GM19438 (cell line): Measurements from ENCODE around the gene CEP89.
"Not testable (repeated sequence)": the region's sequence is repeated elsewhere in the genome, so short reads cannot be mapped to it uniquely, and the experiment has no call there.

Source experiments
- ATAC-seq: cut with Tn5 transposase; IDR thresholded peaks from one replicate; pipeline ENCODE4 v1.9.1; 2021; ENCODE audit warnings: low read depth; ENCODE audit not compliant: unreplicated experiment

Gene CEP89

DNA sequence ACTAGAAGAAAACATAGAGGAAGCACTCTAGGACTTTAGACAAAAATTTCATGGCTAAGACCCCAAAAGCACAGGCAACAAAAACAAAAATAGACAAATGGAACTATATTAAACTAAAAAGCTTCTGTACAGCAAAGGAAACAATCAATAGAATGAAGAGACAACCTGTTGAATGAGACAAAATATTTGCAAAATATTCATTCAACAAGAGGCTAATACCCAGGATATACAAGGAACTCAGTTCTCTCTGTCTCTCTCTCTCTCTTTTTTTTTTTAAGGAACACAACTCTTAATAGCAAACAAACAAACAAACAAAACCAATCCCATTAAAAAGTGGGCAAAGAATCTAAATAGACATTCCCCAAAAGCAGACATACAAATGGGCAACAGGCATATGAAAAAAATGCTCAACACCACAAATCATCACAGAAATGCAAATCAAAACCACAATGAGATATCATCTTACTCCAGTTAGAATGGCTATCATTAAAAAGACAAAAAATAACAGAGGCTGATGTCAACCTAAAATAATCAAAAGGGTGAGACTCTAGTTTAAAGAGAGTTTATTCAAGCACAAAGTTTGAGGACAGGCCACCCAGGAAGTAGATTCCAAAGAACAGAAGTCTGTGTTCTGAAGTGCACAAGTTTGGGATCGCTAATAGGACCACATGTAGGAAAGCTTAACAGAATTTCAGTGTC lies 75.1 kb downstream of the CEP89 start:
- ATAC-seq: no peak

DNA sequence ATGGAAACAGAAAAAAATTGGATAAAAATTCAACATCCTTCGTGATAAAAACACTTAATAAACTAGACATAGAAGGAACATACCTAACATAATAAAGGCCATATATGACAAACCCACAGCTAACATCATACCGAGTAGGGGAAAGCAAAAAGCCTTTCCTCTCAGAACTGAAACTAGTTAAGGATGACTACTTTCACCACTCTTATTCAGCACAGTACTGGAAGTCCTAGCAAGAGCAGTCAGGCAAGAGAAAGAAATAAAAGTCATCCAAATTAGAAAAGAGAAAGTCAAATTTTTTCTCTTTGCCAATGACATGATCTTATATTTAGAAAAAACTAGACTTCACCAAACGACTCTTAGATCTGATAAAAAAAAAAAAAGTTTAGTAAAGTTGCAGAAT lies 76.4 kb downstream of the CEP89 start:
- no peak for ATAC-seq

DNA sequence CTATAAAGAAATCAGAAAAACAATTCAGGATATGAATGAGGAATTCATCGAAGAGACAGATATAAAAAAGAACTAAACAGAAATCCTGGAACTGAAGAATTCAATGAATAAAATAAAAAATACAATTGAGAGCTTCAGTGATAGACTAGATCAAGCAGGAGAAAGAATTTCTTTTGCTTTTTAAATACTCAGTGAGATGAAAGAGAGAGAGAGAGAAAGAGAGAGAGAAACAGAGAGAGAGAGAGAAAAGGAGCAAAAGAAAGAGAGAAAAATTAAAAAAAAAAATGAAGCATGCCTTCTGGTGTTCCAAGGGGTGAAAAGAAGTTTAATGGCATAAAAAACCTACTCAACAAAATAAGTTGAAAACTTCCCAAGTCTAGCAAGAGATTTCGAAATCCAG lies 80.1 kb downstream of the CEP89 start:
- no peak for ATAC-seq

DNA sequence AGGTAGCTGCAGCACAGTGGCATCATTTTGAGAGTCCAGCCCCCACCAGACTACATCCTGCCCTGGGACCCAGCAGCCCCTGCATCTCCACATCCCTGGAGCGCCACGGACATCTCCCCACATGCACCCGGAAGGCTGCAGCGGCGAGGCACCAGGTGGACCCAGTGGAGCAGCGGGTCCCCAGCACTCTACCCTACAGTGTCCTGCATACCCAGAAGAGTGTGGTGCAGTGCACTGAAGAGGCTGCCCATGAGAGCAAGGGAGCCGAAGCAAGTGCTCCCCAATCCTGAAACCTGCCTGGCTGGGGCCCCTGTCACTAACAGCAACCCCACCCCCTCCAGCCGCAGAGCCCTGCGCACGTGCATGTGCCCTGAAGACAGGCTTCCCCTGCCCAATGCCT lies 80.9 kb downstream of the CEP89 start:
- ATAC-seq: no peak

DNA sequence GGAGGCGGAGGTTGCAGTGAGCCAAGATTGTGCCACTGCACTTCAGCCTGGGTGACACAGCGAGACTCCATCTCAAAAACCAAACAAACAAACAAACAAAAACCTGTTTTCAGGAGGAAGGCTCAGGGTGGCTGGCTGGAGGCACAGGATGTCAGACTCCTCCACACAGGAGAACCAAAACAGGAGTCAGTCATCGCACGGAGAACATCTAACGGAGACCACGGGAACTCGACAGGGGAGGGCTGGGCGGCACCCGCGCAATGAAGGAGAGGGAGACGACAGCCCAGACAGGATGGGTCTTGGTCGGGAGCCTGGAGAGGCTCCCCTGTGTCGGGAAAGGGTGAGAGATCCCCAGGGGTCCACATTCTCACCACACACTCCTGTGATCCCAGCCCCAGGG lies 81.4 kb downstream of the CEP89 start:
- no peak for ATAC-seq

DNA sequence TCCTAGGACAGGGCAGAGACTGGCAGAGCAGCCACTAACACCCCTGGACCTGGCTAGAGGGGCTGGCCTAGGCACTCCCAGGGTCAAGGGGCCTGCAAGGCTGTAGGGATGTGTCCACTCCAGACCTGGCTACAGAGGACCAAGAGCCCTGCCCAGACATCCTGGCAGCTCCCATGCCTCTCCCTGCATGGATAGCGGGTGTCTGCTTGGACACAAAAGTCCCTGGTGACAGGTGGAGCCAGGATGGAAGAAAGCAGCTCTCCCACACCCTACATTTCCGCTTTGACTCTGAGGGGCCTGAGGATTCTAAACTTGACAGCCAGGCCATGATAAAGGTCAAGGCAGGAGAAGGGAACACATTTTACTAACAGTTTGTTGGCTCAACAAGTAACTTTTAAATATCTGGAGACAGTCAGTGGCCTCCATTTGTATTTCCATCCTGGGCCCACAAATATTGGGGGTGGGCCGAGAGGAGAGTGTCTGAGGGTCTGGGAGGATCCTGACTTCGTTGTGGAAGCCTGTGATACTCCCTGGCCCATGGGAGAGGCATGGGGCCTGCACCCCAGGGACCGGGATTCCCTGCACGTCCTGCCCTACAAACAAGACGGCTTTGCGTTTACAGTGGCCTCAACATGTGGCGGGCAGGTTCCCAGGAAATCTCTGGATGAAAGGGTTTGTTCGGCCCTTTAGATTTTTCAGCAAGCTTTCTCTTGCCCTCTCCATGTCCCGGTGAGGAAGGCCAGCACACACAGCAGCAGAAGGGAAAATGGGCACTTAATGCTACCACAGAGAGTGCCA lies 82.4 kb downstream of the CEP89 start:
- no peak for ATAC-seq

DNA sequence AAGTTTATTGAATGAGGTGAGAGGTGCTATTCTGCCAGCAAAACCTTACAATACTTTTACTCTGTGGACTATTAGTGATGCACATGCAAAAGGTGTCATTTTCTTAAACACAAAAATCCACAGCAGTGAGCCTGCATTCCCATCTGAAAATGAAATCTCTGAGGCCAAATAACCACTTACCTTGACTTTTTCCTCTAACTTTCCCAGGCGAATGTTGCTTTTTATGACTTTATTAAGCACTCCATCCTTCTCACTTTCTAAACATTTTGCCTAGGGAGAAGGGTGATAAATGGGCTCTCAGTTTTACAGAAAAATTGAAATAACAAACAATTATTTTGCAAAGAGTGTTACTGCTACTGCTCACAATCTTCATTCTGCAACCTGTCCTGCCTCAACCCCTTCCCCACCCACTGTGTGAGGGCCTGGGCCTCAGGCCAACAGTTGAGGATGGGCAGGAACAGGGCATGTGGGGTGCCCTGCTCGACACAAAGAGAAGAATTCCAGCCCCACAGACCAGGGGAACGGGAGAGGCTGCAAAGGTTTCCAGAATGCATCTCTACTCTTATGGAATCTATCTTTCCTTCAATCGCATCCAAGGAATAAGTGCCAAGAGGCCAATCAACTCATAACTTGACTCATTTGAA lies 84.1 kb downstream of the CEP89 start:
- no peak for ATAC-seq

DNA sequence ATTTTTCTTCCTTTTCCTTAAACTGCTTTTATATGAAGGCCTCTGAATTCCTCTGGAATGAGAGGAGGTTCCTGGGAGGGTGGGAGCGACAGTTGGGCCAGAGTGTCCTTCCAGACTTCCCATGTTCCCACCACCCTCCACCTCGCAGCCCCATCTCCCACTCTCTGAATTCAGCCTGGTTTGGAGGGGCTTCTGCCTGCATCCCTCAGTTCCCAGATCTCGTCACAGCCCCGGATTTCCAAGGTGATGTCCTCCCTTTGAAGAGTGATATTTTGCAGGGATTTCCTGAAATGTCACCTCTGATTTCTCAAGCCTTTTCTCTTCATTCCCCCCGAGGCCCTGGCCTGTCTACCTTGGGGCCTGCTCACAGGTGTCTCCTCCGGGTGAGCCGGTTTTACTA lies 85.5 kb downstream of the CEP89 start:
- no peak for ATAC-seq

DNA sequence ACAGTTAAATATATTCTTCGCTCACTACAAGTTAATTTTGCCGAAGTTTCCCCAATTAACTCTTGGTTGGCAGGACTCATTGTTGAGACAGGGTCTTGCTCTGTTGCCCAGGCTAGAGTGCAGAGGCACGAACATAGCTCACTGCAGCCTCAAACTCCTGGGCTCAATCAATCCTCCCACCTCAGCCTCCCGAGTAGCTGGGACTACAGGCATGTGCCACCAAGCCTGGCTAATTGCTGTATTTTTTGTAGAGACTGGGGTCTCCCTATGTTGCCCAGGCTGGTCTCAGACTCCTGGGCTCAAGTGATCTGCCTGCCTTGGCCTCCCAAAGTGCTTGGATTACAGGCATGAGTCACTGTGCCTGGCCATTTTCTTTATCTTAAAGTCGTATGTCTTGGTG lies 86.5 kb downstream of the CEP89 start:
- ATAC-seq: not testable (repeated sequence)

DNA sequence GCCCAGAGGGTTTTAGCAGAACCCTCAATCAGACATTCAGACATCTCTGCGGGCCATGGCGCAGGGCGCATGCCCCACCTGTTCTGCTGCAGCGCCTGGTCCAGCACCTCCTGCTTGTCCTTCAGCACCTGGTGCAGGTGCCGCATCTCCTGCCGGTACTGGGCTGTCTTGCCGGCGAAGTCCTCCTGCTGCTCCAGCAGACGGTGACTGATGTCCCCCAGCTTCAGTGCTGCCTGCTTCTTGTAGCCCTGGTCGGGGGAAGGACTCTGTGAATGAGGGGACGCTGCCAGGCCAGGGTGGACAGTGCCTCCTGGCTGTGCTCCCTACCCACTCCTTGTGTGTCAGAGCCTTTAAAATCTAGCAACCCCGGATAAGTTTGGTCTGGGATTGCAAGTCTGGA lies 90.0 kb downstream of the CEP89 start:
- ATAC-seq: no peak

DNA sequence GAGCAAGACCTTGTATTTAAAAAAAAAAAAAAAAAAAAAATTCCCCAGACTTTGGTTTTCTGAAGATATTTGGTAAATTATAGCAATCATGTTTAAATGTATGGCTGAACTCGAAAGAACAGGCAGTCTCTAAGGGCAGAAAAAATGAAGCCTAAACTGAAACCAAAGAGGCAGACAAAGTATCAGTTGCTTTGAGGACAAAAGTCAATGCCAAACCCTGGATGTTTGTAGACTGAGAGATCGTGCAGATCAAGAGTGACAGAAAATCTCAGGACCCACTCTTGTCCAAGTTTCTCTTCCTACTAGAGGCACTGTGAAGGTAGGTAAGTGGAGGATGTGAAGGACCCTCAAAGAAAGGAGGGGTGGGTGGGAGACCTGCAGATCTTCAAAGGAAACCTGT lies 91.1 kb downstream of the CEP89 start:
- ATAC-seq: no peak

DNA sequence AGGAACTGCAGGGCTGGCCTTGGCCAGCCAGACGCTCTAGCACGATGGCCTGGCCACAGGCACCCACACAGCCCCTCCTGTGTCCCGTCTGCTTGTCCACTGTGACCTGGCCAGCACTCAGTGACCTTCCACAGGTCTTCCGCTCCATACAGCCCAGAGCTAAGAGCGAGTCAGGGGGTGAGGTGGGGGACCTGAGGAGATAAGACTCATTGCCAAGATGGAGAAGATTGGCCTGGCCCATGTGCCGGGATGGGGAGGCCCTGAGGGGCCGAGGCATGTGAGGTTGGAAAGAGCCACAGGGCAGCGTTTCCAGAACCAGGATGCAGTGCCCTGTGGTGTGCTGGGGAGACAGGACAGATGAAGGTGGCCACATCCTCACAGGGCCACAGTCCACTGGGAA lies 92.0 kb downstream of the CEP89 start:
- no peak for ATAC-seq

DNA sequence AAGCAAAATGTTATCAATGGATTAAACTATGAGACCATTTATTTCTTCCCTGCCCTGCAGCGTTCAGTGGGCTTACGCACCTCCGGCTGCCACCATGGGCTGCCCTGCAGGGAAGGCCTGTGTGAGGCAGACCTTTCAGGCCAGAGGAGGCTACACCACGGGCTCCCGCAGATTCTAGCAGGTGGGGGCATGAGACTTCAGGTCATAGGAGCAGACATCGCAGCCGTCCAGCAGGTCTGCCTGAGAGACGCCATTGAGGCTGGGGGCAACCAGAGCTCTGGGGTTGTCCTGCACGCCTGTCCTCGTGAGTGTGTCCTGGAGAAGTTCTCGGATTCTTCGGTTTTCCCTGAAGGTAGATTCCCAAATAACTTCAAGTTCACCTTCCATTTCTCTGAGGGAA lies 92.8 kb downstream of the CEP89 start:
- no peak for ATAC-seq

DNA sequence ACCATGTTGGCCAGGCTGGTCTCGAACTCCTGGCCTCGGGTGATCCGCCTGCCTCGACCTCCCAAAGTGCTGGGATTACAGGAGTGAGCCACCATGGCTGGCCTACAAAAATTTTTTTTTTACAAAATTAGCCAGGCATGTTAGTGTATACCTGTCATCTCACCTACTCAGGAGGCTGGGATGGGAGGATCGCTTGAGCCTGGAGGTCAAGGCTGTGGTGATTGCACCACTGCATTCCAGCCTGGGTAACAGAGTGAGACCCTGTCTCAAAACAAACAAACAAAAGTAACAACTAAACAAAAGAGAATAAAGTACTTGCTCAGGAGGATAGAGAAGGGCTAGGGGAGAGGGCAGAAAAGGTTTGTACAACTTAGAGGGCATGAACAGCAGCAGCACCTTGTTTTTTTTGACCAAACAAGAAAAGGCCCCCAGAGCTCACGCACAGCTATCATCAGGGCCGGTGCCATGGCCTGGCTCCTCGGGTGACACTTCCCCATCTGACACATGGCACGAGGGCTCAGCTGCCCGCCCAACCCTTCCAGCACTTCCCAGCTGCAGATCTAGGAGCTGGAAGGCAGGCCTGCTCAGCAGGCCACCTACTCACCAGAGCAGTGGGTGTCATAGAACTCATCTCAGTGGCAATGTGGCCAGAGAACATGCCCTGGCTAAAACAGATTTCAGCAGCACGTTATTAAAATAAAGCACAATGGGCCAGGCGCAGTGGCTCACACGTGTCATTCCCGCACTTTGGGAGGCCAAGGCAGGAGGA lies 93.6 kb downstream of the CEP89 start:
- no peak for ATAC-seq

DNA sequence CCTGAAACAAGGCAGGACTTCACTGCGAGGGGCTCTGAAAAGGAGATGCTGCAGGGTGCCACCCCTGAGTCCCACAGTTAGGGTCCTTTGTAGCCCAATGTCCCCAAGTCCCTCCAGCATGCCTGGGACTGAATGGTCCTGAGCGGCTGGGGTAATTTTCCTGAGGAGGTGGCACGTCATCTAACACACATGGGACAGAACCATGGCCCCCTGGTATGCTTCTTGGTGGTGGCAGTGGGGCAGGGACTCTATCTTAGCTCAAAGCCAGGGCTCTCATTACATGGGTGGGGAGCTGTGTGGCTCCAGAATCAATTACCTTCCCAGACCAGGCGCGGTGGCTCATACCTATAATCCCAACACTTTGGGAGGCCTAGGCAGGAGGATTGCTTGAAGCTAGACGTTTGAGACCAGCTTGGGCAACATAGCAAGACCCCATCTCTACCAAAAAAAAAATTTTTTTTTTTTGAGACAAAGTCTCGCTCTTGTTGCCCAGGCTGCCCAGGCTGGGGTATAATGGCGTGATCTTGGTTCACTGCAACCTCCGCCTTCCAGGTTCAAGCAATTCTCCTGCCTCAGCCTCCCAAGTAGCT lies 94.3 kb downstream of the CEP89 start:
- ATAC-seq: no peak

DNA sequence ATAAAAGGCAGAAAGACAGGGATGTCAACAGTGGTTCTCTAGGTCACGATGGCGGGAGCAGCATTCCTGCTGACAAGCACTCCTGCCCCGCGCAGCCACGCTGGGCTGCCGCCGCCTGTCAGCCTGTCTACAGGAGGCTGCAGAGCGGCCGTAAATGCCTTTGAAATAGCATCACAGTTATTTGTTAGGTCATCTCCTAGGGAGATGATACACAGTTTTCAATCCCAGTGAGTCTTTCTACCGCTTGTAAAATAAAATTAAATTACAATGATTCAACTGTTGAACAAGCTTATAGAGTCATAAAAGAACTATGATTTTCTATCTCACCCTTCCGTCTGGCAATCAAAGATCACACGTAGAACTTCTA lies 94.9 kb downstream of the CEP89 start:
- no peak for ATAC-seq

DNA sequence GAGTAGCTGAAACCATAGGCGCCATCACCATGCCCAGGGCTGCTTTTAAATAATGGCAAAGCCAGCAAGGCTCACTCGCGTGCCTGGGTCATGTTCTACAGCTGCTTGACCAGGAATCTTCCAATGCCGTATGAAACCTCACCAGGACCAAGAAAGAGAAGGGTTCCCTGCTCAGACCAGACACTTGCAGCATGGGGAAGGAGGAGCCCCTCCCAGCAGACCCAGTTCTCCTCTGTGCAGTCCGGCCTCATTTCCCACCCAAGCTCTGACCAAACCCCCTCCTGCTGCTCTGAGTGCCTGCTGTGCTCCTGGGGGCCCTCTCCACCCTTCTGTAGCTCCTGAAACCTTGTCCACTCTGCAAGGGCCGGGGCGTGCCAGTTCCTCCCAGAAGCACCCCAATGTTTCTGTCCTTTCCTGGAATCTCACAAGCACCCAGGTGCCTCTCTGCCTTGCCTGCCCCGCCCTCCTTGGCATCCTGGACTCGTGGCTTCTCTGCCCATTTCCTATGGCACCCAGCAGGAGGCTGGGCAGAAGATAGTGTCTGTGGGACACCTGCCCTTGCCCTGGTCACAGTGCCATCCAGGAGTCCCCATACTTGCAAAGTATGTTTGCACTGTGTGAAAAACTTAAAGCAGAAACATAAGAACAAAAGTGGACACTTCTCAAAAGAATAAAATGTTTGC lies 95.4 kb downstream of the CEP89 start:
- ATAC-seq: no peak

DNA sequence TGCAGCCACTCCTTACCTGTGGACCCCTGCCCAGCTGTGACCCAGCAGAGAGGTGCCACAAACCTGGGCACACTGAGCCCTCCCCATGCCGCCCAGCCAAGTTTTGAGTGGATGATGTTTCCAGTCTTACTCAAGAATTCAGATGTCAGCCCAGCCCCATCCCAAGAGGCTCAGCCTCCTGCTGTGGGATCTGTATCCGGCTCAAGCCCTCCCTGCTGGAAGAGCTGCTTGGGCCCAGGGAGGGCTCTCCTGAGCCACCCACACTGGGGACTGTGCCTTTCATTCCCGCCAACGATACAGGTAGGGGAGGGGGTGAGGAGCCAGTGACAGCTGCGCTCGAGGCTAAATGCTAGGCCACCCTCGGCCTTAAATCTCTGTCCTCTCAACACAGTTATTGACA lies 96.3 kb downstream of the CEP89 start:
- ATAC-seq: no peak

DNA sequence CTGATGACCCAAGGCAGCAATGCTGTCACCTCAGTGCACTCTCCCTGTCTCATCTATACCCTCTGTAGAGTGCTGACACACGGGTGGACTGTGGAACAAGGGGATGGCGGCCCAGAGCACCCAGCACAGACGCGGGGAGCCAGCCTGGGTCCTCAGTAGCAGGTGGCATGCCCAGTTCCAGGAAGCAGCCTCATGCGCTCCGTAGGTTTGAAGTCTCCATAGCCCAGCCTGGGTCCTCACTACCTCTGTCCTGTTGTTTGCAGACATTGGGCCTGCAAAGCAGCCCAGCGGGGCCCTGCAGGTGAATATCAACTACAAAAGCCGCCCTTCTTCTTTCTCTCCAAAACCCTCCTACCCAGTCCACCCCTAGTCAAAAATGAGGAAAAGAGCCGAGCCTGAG lies 97.2 kb downstream of the CEP89 start:
- ATAC-seq: no peak

DNA sequence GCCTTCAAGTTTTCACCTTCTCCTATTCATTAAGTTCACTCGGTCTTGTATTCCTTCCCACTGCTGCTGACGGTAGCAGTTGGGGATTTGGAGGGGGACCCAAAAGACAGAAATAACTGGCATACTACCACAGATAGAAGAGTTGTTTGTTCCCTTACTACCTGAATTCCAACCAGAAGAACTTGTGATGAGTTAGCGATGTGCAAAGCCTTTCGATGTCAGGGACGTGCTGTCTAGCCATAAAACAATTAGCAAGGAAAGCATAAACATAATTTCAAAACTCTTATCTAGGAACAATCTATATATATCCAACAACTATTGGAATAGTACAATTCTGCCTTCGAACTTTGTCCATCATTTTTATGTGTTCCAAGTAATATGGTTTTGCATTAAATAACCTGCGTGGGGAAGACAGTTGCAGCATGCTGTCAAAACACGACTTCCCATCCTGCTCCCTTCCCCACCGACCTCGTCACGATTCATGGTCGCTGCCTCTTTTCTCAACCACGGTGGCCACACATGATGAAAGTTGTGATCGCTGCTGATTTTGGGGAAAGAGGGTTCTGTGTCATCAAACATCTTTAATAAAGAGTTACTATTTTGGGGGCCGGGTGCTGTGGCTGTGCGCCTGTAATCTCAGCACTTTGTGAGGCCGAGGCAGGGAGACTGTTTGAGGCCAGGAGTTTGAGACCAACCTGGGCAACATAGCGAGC lies 98.4 kb downstream of the CEP89 start:
- no peak for ATAC-seq
